Cerebellar cortex (tissue), 1 donor: ENCODE data around the gene PRSS36.
A peak's percentile ranks its signal among the peaks of the same experiment; 100 is the strongest.

ENCODE experiments used
- DNase-seq: peaks from one replicate; pipeline ENCODE4 v3.0.0-alpha.2; 2015; ENCODE audit warnings: low spot score

Gene PRSS36

DNA sequence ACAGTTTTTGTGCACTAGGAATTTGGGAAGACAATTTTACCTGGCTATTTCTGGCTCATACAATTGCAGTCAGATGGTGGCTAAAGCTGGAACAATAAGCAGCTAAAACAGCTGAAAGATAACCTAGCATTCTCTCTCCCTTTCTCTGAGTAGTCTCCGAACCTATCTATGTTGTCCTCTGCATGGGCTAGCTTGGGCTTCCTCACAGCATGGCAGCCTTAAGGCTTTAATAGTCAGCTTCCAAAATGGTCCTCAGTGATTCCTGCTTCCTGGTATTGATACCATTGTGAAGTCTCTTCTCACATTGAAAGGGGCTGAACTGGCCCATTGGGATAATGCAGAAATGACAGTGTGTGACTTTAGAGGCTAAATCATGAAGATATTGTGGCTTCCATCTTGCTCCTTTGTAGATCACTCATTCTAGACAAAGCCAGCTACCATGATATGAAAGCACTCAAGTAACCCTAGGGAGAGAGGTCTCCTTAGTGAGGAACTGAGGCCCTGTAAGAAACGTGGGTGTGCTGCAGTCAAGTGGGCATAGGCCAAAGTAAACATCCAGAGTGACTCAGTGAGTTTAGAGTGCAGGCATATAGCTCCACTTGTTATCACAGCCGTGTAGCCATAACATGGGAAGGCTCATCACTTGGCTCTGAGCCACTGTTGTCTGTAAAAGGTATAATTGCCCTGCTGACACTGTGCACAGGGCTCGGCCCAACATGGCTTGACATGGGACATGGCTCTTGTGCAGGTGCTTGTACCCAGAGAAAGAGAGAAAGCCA lies 49.8 kb downstream of the PRSS36 start:
- no peak for DNase-seq

DNA sequence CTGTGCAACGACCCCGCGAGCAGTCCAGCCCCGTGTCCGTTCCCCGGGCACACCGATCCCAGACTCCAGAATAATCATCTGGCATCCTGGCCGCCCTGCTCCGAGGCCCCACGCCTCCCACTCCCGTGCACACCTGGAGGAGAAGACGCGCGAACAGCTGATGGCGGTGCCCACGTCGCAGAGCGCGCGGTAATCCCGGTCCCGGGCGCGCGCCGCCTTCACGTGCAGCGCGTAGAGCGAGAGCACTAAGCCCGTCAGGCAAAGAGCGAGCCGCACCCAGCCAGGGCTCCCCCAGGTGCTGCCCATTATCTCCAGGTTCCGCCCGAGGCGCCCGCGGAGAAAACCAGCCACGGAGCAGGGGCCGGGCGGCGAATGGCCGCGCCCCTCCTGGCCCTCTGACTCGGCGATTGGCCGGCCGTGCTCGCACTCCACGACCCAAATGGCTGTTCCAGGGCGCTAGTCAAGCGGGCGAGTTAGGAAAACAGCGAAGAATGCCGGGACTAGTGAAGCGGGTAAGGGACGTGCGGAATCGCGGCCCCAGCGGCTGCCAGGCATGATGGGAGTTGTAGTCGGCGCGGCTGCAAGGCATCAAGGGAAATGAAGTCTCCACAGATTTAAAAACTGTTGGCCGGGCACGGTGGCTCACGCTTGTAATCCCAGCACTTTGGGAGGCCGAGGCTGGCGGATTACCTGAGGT lies 55.3 kb downstream of the PRSS36 start, which contains the start of gene VKORC1:
Gene VKORC1 (minus strand): TSS at position 374 of the 697 bp plus-strand sequence. CDS start 68 bp downstream, at position 306.
- peak; percentile 99 for DNase-seq

DNA sequence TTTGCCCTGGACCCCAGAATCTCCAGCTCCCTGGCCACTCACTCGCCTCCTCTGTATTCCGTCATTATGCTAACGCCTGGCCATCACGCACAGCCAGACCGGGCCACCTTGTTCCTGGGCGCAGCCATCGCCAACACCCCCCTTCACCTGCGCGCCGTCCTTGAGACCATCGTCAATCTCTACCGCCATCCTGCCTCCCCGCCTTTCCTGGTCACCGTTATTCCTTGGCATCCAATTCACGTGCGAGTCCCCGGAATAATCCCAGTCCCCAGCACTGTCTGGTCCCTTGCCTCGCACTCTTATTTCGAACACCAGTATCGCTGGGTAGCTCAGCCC lies 55.8 kb downstream of the PRSS36 start:
- DNase-seq: peak; percentile 33

DNA sequence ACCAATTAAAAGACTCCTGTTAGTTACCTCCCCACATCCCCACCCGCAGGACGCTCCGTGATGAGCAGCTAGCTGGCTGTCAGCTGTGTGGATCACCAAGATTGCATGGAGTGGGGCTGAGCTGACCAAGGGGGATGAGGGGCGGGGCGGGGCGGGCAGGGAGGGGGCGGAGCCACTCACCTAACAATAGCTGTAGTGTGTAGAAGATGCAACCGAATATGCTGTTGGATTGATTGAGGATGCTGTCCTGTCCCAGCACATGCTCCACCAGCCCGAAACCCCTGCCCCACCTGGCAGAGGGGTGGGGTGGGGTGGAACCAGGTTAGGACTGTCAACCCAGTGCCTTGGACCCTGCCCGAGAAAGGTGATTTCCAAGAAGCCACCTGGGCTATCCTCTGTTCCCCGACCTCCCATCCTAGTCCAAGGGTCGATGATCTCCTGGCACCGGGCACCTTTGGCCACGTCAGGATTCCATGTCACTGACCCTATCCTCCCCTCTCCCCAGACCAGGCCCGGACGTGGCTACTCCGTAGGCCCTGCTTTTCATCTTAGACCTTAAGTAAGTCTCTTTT lies 56.6 kb downstream of the PRSS36 start:
- peak; percentile 32 for DNase-seq

DNA sequence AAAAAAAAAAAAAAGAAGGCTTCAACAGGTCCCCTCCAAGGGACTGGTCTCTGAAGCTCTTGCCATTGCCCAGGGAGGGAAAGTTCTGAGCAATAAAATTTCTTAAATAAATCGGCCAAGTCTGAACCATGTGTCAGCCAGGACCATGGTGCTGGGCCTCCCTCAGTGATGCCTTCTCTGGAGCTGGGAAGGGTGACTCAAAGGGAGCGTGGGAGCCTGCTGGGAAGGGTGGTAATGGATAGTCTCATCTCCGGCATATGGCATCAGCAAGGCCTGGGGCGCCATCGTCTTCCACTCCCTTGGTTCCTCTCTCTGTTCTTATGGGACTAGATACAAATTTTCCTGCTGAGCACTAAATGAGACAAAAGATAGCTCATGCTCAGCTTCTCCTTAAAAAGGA lies 57.5 kb downstream of the PRSS36 start:
- DNase-seq: no peak

DNA sequence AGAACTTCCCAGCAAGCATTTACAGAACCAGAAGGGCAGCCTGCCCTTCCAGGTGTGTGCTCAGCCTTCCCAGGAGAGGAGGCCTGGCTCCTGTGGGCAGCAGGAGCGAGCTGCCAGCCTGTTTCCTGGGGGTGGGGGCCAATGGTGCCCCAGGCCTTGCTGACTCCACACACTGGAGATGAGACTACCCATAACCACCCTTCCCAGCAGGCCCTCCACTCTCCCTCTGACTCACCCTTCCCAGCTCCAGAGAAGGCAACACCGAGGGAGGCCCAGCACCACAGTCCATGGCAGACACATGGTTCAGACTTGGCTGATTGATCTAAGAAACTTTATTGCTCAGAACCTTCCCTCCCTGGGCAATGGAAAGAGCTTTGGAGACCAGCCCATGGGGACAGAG lies 59.3 kb downstream of the PRSS36 start:
- no peak for DNase-seq

DNA sequence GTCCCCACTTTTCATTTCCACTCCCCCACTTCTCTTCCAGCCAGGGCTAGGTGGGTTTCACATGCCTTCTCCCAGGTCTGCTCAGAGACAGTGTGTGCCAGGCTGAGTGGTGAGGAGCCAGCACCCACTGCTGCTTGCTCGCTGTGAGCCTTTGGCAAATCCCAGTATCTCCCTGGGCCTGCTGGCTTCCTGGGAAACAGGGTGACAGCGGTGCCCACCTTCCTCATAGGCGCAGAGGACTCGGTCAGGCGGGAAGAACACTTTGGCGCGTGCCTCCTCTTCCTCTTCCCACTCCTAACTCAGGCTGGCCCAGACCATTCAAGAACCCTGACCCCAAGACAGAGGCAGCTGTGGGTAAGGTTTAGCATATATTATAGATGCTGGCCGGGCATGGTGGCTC lies 60.7 kb downstream of the PRSS36 start:
- no peak for DNase-seq
